NCI-H2196 (cell line): Measurements from ENCODE around the gene AKT1S1.

Experiments
- DNase-seq: peaks from one replicate; lab custom pipeline; 2025; ENCODE audit not compliant: unreplicated experiment; lab: John Stamatoyannopoulos, UW

AKT1S1 gene

GRCh38 chr19:49884760-49885159 is 7.6 kb upstream of the AKT1S1 start:
- no peak for DNase-seq

DNA sequence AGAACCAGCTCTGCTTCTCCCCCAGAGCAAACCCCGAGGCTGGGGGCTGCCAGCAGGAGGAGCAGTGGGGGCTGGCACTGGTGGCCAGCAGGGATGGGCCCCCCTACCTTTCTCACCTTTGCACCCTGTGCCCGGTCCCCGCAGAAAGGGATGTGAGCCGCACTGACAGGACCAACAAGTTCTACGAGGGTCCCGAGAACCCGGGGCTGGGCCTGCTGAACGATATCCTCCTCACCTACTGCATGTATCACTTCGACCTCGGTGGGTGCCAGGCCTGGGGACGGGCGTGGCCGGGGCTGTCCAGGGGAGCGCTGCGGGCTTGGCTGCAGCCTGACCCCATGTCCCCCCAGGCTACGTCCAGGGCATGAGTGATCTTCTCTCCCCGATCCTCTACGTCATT is 7.0 kb upstream of the AKT1S1 start:
- no peak for DNase-seq

- no peak for DNase-seq
Measured at GRCh38 chr19:49883094-49883493, 5.9 kb upstream of the AKT1S1 start.

DNA sequence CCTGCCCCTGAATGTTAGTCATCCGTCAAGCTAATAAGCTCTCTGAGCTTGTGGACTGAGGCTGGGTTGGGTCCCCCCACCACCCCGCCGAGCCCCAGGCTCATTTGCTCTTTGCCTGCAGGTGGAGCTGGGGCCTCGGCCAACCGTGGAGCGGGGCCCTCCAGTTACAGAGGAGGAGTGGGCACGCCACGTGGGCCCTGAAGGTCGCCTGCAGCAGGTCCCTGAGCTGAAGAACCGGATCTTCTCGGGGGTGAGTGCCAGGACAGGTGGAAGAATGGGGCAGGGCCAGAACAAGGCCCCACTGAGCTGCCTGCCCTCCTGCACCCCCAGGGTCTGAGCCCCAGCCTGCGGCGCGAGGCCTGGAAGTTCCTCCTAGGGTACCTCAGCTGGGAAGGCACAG is 5.5 kb upstream of the AKT1S1 start:
- no peak for DNase-seq

GRCh38 chr19:49881672-49882394 is 4.7 kb upstream of the AKT1S1 start:
- DNase-seq: no peak

GRCh38 chr19:49881186-49881585 is 4.0 kb upstream of the AKT1S1 start:
- DNase-seq: no peak

GRCh38 chr19:49880162-49880869 is 3.2 kb upstream of the AKT1S1 start:
- no peak for DNase-seq

DNA sequence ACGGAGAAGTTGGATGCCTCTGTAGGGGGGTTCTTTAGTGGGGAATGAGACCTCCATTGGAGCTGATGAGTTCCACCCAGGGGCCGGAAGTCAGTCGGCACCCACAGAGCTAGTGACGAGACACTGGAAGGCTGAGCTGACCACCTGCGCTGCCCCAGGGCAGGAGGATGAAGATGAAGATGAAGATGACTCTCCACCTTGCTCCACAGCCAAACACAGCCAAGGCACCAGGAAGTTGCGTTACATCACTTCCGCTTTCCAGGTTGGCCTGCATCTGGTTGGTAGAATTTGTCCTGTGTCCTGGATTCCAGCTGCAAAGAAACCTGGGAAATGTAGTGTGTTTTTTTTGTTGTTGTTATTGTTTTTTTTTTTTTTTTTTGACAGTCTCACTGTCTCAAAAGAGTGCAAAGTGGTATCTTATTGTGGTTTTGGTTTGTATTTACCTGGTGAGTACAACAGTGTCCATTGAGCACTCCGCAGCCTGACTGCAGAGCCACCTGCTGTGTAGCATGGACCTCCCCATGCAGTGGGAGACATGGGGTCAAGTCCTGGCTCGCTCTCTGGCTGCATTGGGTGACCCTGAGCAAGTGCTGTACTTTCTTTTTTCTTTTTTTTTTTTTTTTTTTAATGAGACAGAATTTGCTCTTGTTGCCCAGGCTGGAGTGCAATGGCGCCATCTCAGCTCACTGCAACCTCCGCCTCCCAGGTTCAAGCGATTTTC is 2.2 kb upstream of the AKT1S1 start:
- DNase-seq: no peak

DNA sequence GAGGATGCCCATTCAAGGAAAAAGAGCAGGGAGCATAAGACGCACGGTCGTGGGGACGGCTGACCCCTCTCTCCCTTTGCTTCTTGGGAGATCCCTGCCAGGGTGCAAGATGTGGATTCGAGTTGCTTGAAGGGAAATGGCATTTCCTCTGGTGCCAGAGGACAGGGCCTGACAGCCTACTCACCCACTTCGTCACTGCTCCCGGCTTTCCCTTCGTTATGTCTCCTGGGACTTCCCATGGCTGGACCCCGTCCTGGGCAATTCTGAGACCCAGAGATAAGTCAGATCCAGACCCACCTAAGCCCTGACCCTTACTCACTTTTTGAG is 1.6 kb upstream of the AKT1S1 start:
- no peak for DNase-seq

DNA sequence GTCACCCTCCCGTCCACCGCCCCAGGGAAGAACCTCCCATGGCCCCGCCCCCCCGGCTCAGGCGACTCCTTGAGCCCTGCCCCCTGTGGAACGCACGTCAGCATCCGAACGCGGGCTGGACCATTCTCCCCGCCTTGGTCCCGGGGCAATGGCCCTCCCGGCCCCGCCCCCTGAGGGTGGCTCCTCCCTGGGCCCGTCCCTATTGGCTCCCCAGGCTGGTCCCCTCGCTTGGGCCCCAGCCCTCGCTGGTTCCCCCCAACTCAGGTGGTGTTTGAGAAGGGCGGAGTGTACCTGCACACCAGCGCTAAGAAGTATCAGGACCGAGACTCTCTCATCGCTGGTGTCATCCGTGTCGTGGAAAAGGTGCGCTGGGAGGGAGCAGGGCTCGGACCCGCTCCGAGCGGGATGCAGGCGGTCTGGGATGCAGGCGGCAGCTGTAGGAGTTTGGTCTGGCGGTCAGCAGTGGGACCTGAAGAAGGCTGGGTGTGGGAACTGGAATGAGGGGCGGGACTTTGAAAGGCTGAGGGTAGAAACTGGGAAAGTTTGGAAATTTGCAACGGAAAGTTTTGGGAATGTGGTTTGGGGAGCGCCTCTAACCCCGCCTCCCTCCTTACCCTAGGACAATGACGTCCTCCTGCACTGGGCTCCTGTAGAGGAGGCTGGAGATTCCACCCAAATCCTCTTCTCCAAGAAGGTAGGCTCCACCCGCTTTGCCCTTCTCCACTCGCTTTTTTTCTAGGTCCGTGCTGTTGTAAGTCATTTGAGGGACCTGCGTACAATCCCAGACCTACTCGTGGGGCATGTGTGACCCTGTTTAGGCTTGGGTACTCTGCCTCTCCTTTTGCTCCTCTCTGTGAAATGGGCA is 956 bp upstream of the AKT1S1 start:
- peak; percentile 98 for DNase-seq

DNA sequence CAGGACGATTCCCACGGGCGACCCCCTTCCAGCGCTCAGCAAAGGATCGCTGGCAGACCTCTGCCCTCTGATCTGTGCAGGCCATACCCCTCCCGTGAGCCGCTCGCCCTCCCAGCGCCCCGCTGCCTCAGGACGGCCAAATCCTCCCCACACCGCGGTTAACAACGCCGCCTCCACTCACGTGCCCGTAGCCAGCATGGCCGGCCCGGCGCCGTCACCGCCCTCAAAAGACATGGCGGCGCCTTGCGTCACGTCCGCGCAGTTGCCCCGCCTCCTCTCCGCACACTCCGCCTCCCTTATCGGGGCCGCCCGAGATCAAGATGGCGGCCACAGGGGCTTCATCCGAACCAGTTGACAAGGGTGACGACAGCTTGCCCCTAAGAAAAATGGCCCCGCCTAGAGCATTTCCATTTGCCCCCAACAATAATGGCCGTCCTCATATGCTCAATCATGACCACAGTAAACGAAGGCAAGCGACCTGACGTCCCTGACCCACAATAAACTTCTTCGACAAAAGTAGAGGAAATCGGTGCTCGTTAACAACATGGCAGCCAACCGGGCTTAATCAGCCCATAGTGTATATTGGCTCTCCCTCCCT is 634 bp downstream of the AKT1S1 start:
- DNase-seq: peak; percentile 98

DNA sequence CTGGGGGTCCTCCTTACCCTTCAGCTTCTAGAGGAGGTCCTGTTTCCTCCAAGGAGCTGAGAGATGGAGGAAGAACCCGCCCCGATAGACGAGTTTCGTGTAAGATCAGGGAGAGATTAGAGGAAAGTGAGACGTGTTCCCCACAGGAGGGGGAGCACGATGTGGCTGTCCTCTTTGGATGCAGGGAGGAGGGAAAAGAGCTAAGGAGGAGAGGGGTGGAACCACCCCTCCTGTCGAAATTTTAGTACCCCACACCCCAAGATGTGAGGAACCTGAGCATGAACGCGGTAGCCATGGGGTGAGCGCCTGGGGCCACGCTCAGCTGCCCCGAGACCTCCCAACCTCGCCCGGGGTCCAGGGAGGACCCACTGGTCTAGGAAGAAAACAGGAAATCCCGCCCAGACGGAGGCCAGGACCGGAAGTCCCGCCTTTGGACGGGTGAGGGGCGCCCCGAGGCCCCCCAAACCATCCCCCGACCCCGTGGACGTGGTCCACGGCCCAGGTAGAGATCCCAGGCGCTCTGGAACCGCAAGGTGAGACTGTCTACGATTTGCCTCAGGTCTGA is 1.2 kb downstream of the AKT1S1 start:
- peak; percentile 49 for DNase-seq

- no peak for DNase-seq
Measured at GRCh38 chr19:49875177-49875576, 2.0 kb downstream of the AKT1S1 start.

GRCh38 chr19:49874503-49875157 is 2.5 kb downstream of the AKT1S1 start:
- no peak for DNase-seq

DNA sequence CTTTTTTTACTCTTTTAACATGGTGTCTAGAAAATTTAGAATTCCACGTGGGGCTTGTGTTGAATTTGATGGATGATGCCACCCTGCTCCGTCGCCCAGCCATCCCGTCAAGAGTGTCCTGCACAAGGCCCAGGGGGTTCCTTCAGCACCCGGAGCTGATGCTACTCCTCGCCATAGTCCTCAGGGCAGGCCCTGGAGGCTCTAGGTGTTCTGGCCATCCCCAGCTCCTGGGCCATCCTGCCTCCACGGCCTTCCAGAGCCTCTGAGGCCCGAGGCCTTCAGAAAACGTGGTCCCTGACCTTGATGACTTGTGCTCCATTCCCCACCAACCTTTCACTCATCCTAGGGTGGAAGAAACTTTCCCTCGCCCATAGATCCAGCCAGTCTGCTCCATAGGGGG is 3.3 kb downstream of the AKT1S1 start:
- no peak for DNase-seq

- no peak for DNase-seq
Measured at GRCh38 chr19:49873129-49873521, 4.0 kb downstream of the AKT1S1 start.

- no peak for DNase-seq
Measured at GRCh38 chr19:49872245-49873128, 4.7 kb downstream of the AKT1S1 start.

DNA sequence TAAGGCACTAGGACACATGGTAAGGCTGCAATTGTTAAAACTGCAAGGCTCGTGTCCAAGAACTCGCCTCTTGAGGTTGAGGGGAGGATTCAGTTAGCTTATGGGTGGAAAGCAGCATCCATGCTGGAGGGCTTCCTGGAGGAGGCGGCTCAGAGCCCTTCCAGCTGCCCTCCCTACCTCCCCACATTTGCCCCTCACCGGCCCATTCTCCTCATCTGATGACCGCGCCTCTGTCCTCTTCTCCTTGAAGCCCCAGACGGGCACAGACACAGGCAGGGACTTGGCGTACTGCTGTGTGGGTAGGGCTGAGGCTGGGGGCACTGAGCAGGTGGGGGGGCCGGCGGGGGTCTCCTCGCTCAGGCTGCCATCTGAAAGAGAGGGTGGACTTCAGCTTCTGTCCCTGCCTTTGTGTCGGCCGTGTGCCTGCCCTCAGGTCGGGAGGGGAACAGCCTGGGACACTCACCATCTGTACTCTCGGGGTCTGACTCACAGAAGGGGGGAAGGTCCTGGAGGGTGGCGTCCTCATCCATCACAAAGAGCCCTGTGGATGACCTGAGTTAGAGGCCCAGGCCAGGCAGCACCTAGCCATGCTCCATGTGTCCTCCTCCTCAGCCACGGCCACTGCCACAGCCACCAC is 5.7 kb downstream of the AKT1S1 start:
- no peak for DNase-seq
